ENCODE measurements around the gene C17orf113. TPM values are rescaled to one million over a fixed set of nuclear protein-coding genes. Genes with fewer than 3 reads are reported as not detected.

Gene C17orf113
- total RNA-seq, 4 donors from 2014 or later: 0.27 to 1.4 (median 0.58) TPM

DNA sequence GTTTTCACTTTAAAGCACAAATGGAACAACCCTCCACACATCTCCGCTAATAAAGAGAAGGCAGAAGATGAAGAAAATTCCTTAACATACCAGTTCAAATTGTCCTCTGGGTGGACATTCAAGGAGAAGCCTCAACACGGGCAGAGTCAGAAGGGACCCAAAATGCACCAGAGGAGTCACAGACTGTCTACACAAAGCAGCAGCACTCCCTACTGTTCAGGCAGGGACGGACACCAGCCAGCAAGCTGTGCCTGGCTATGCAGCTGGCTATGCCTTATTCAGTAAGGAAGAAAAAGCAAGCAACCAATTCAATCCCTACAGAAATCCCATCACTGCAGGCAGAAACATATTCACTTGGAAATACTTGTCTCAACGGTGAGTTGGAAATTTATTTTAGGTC lies 41.2 kb downstream of the C17orf113 start:
- H3K27me3 ChIP-seq: no peaks in the 10 kb centered on the region
- H3K4me1 ChIP-seq: peaks cover 0 to 91% (median 32%) of the 10 kb centered on the region in 3 donors
- H3K4me3 ChIP-seq: no peak overlapping the region
- 62 to 73% methylated on average over 3 of the region's 4 CpGs for WGBS, 2 donors (ENCODE audit: low coverage in 1 of 2)
- no peaks in the 10 kb centered on the region for H3K9me3 ChIP-seq
- H3K27ac ChIP-seq: no peak overlapping the region
- no peak for ATAC-seq
- no peaks in the 10 kb centered on the region for H3K36me3 ChIP-seq
- TF ChIP-seq, protein P1, sequence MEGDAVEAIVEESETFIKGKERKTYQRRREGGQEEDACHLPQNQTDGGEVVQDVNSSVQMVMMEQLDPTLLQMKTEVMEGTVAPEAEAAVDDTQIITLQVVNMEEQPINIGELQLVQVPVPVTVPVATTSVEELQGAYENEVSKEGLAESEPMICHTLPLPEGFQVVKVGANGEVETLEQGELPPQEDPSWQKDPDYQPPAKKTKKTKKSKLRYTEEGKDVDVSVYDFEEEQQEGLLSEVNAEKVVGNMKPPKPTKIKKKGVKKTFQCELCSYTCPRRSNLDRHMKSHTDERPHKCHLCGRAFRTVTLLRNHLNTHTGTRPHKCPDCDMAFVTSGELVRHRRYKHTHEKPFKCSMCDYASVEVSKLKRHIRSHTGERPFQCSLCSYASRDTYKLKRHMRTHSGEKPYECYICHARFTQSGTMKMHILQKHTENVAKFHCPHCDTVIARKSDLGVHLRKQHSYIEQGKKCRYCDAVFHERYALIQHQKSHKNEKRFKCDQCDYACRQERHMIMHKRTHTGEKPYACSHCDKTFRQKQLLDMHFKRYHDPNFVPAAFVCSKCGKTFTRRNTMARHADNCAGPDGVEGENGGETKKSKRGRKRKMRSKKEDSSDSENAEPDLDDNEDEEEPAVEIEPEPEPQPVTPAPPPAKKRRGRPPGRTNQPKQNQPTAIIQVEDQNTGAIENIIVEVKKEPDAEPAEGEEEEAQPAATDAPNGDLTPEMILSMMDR (IDR thresholded peaks at IDR 0.05): peak in 1 of 4 experiments; percentile 13
- TF ChIP-seq POLR2A (IDR thresholded peaks at IDR 0.05) (no peak), POLR2AphosphoS5 (IDR thresholded peaks at IDR 0.05) (no peak), EP300 (IDR thresholded peaks at IDR 0.05) (no peak)

DNA sequence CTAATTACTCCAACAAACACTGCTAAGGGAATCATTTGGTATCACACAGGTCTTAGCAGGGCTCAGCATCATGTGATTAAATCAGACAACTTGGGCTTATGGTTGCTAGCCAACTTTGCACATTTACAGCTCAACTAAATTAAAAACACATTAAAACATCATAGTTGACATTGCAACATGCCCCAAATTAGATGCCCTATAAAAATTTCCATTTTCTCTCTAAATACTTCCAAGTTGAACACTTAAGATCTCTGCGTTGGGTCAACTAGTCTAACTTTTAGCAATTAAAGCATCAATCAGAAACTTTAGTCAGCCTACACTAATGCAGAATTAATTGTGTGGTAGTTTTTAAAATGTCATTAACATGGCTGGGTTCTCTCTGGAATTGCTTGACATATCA lies 45.2 kb downstream of the C17orf113 start:
- Histone ChIP-seq H3K4me3 (no peak overlapping the region), H3K4me1 (peaks cover 0 to 73% (median 5%) of the 10 kb centered on the region in 3 donors), H3K27me3 (no peaks in the 10 kb centered on the region), H3K9me3 (no peaks in the 10 kb centered on the region), H3K36me3 (peaks cover 0 to 32% of the 10 kb centered on the region in 2 donors), H3K27ac (no peak overlapping the region)
- no peak for ATAC-seq
- WGBS, 2 donors (ENCODE audit: low coverage in 1 of 2): 38 to 50% methylated on average over 1 of the region's 1 CpG
- TF ChIP-seq POLR2AphosphoS5 (IDR thresholded peaks at IDR 0.05) (no peak), POLR2A (IDR thresholded peaks at IDR 0.05) (no peak), EP300 (IDR thresholded peaks at IDR 0.05) (no peak)
- TF ChIP-seq, protein P1 (IDR thresholded peaks at IDR 0.05): no peak

DNA sequence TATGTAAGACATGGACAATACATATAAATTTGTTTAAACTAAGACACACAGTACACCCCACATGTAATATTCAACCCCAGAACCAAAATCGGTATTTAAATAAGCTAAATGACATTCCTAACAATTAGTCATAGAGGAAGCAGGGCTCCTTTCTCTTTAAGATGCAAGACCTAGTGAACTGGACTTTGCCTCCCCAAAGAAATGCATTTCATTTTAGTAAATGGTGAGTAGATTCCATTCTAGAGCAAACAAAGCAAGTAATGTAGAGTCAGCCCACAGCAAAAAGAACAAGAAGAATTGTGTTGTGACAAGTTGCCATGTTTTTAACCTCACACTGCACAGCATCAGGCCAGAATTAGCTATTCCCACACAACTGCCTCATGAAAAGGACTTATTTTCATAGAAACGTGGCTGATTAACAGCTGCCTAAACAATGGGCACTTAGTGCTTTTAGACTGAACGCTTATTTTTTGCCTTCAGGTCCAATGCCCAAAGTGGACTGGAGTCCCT lies 47.6 kb downstream of the C17orf113 start:
- H3K4me3 ChIP-seq: no peak overlapping the region
- WGBS, 2 donors (ENCODE audit: low coverage in 1 of 2): 69 to 71% methylated on average over 3 of the region's 3 CpGs
- ATAC-seq: no peak
- no peaks in the 10 kb centered on the region for H3K27me3 ChIP-seq
- peaks cover 0 to 56% (median 0%) of the 10 kb centered on the region in 3 donors for H3K4me1 ChIP-seq
- no peaks in the 10 kb centered on the region for H3K9me3 ChIP-seq
- no peak overlapping the region for H3K27ac ChIP-seq
- no peak for TF ChIP-seq POLR2A (IDR thresholded peaks at IDR 0.05)
- TF ChIP-seq, protein P1 (IDR thresholded peaks at IDR 0.05): no peak
- no peak for TF ChIP-seq POLR2AphosphoS5 (IDR thresholded peaks at IDR 0.05)
- no peak for TF ChIP-seq EP300 (IDR thresholded peaks at IDR 0.05)
- H3K36me3 ChIP-seq: peaks cover 5 to 55% of the 10 kb centered on the region in 2 donors

DNA sequence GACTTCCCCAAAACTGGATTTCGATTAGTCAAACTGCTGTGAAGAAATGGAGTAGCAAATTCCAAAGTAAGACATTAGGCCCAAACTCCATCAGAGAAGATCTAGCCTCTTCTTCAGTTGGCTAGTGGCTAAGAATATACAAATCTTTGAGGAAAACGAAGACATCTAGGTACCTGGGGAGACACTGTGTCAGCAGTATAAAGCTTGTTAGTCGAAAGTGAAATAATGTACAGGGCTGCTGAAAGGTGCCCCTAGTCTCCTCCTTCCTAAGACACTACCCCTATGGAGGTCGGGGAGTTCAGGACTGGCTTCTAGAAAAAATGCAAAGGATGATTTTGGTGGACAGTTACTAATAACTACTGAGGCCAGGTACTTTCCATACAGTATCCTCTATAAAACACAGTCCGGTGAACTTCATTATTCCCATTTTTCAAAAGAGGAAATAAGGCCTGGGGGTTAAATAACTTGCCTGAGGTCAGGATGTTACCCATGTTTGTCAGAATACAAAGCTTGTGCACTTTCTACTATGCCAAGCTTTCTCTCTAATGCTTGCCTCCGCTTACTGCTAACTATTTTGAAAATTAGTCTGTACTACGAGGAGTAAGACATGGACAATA lies 48.1 kb downstream of the C17orf113 start:
- H3K27ac ChIP-seq: no peak overlapping the region
- H3K27me3 ChIP-seq: no peaks in the 10 kb centered on the region
- no peak overlapping the region for H3K4me3 ChIP-seq
- ATAC-seq: no peak
- H3K4me1 ChIP-seq: peaks cover 0 to 51% (median 0%) of the 10 kb centered on the region in 3 donors
- 83 to 86% methylated on average over 7 of the region's 7 CpGs for WGBS, 2 donors (ENCODE audit: low coverage in 1 of 2)
- no peaks in the 10 kb centered on the region for H3K9me3 ChIP-seq
- no peak for TF ChIP-seq POLR2A (IDR thresholded peaks at IDR 0.05)
- TF ChIP-seq EP300 (IDR thresholded peaks at IDR 0.05): no peak
- no peak for TF ChIP-seq POLR2AphosphoS5 (IDR thresholded peaks at IDR 0.05)
- H3K36me3 ChIP-seq: peaks cover 5 to 61% of the 10 kb centered on the region in 2 donors

DNA sequence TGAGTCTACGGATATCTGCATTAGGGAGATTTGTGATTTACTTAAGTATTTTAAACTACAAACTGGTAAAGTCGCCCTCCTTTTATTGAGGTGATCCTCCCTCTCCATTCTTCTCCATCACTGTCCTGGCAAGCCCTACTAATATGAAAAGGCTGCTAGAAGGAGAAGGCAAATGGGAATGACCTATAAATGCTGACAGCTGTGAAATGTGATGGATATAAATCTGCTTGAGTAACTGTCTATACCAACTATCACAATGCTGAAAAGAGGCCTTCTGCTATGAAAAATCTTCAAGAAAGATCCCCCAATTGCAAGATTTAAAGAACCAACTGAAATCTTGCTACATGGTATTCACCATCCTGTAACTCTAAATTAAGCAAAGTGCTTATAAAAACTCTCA lies 48.7 kb downstream of the C17orf113 start:
- ATAC-seq: no peak
- TF ChIP-seq EP300 (IDR thresholded peaks at IDR 0.05) (no peak), POLR2AphosphoS5 (IDR thresholded peaks at IDR 0.05) (no peak), POLR2A (IDR thresholded peaks at IDR 0.05) (no peak)
- H3K4me1 ChIP-seq: peaks cover 0 to 47% (median 0%) of the 10 kb centered on the region in 3 donors
- H3K4me3 ChIP-seq: no peak overlapping the region
- peaks cover 5 to 67% of the 10 kb centered on the region in 2 donors for H3K36me3 ChIP-seq
- no peaks in the 10 kb centered on the region for H3K9me3 ChIP-seq
- H3K27me3 ChIP-seq: no peaks in the 10 kb centered on the region
- H3K27ac ChIP-seq: no peak overlapping the region
- 65 to 85% methylated on average over 2 of the region's 2 CpGs for WGBS, 2 donors (ENCODE audit: low coverage in 1 of 2)
